Epithelial cell of proximal tubule (primary cell): Measurements from ENCODE around the gene BIRC3. TPM values are rescaled to one million over a fixed set of nuclear protein-coding genes. Genes with fewer than 3 reads are reported as not detected.
"Not testable (repeated sequence)": the region's sequence is repeated elsewhere in the genome, so short reads cannot be mapped to it uniquely, and the experiment has no call there.

Experiments used
- DNase-seq: peaks from one replicate; pipeline ENCODE4 v3.0.0-alpha.2; 2011; ENCODE audit warnings: low read depth
- H3K4me3 ChIP-seq: 2 replicates; pipeline ENCODE4 v1.5.1; 2011; ENCODE audit warnings: low read depth, mild to moderate bottlenecking, low read length
- CTCF ChIP-seq: conservative IDR thresholded peaks from 2 replicates; pipeline ENCODE4 v1.5.1; 2012; ENCODE audit warnings: low read depth, mild to moderate bottlenecking, low read length
- total RNA-seq: library from RNA; depleted of rRNA; stranded (reverse); fragments of >200 nt; gene quantifications from 2 replicates; pipeline ENCODE4 v1.2.3, GENCODE V29; 2015

BIRC3 gene
- total RNA-seq, 1 donor from 2014 or later: 17.8 TPM

GRCh38 chr11:102367364-102367763, 50.1 kb downstream of the BIRC3 start:
- DNase-seq: no peak
- no peak for TF ChIP-seq CTCF
- no peak overlapping the region for H3K4me3 ChIP-seq

GRCh38 chr11:102368472-102368871, 51.2 kb downstream of the BIRC3 start:
- H3K4me3 ChIP-seq: no peak overlapping the region
- no peak for TF ChIP-seq CTCF
- no peak for DNase-seq

- H3K4me3 ChIP-seq, DNase-seq: not testable (repeated sequence)
These were observed 57.5 kb downstream of the BIRC3 start for GRCh38 chr11:102374633-102375424.

GRCh38 chr11:102375720-102376399, 58.6 kb downstream of the BIRC3 start:
- DNase-seq: no peak
- no peak for TF ChIP-seq CTCF
- H3K4me3 ChIP-seq: no peak overlapping the region

- no peak overlapping the region for H3K4me3 ChIP-seq
- no peak for TF ChIP-seq CTCF
- DNase-seq: no peak
These were observed 60.6 kb downstream of the BIRC3 start for GRCh38 chr11:102377891-102378290.

- H3K4me3 ChIP-seq: no peak overlapping the region
- DNase-seq: no peak
- TF ChIP-seq CTCF: no peak
These were observed 61.5 kb downstream of the BIRC3 start for GRCh38 chr11:102378818-102379217.

- no peak for DNase-seq
- no peak for TF ChIP-seq CTCF
- H3K4me3 ChIP-seq: no peak overlapping the region
These were observed 65.1 kb downstream of the BIRC3 start for GRCh38 chr11:102382384-102382783.
